Measurements from ENCODE around the gene CITED2.

Gene CITED2

GRCh38 chr6:139374357-139375225 is at the start of gene CITED2:
Gene CITED2, minus strand, starts transcription at chr6:139374648. Its CDS starts 704 bp downstream, at chr6:139373944.
- no peak for TF ChIP-seq CTCF (IDR thresholded peaks at IDR 0.05)

- TF ChIP-seq CTCF (IDR thresholded peaks at IDR 0.05), result no peak
Measured at GRCh38 chr6:139423037-139423703, 48.7 kb upstream of the CITED2 start.

GRCh38 chr6:139422105-139423036 is 47.9 kb upstream of the CITED2 start:
- no peak for TF ChIP-seq CTCF (IDR thresholded peaks at IDR 0.05)

GRCh38 chr6:139418481-139419132 is 44.2 kb upstream of the CITED2 start:
- TF ChIP-seq CTCF (IDR thresholded peaks at IDR 0.05), result no peak

- TF ChIP-seq CTCF (IDR thresholded peaks at IDR 0.05), result no peak
Measured at GRCh38 chr6:139416146-139416545, 41.7 kb upstream of the CITED2 start.

- TF ChIP-seq CTCF (IDR thresholded peaks at IDR 0.05), result no peak
Measured at GRCh38 chr6:139415365-139415764, 40.9 kb upstream of the CITED2 start.

- TF ChIP-seq CTCF (IDR thresholded peaks at IDR 0.05), result no peak
Measured at GRCh38 chr6:139409026-139409425, 34.6 kb upstream of the CITED2 start.
